Stimulated activated CD8-positive, alpha-beta memory T cell treated with anti-CD3 and anti-CD28 coated beads, Interleukin-7, amount 100 ng/mL, for 24 hours (primary cell): ENCODE measurements around the gene NCR1.
"Not testable (repeated sequence)": the region's sequence is repeated elsewhere in the genome, so short reads cannot be mapped to it uniquely, and the experiment has no call there.

ENCODE experiments used
- DNase-seq: peaks from one replicate; pipeline ENCODE4 v3.0.0-alpha.2; 2020; ENCODE audit warnings: low read depth

Gene NCR1, protein sequence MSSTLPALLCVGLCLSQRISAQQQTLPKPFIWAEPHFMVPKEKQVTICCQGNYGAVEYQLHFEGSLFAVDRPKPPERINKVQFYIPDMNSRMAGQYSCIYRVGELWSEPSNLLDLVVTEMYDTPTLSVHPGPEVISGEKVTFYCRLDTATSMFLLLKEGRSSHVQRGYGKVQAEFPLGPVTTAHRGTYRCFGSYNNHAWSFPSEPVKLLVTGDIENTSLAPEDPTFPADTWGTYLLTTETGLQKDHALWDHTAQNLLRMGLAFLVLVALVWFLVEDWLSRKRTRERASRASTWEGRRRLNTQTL

GRCh38 chr19:54905803-54906511 lies at the start of gene NCR1:
NCR1 (plus strand) TSS chr19:54906148; CDS start chr19:54906188, 40 bp downstream.
- DNase-seq: no peak

DNA sequence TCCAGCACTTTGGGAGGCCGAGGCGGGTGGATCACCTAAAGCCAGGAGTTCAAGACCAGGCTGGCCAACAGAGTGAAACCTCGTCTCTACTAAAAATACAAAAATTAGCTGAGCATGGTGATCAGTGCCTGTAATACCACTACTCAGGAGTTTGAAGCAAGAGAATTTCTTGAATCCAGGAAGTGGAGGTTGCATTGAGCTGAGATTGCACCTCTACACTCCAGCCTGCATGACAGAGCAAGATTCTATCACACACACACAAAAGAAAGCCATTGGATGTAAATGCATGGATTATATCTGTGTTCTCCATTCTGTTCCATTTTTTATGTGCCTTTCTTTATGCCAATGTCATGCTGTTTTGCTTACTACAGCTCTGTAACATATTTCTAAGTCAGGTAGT lies 47.5 kb upstream of the NCR1 start:
- DNase-seq: not testable (repeated sequence)

- DNase-seq: not testable (repeated sequence)
Measured at GRCh38 chr19:54859421-54859820, 46.5 kb upstream of the NCR1 start.

- not testable (repeated sequence) for DNase-seq
Measured at GRCh38 chr19:54863459-54863858, 42.5 kb upstream of the NCR1 start.

DNA sequence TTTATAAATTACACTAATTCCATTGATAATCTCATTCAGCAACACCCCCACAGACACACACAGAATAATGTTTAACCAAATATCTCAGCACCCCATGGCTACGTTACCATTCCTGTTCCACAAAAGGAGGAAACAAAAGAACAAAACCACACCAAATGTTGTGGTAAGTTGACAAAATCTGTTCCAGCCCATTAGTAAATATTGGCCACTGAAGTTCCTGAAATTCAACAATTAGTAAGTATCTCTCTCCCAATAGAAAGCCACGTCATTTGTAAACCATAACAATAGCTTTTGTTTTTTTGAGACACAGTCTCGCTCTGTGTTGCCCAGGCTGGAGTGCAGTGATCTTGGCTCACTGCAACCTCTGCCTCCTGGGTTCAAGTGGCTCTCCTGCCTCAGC lies 34.3 kb upstream of the NCR1 start:
- DNase-seq: no peak

DNA sequence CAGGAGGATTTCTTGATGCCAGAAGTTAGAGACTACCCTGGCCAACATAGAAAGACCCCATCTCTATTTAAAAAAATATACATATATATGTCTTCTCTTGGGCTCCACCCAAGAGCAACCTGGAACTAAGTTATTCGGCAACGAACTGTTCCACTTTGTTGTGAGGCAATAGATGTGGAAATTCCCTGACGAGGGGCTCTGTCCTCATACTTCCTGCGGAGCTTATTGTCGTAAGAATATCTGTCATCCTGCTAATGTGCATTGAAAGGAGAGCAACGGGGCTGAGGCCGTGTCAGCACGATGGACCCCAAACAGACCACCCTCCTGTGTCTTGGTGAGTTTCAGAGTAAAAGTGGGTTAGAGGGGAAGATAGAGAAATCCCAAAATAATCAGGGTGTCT lies 32.0 kb upstream of the NCR1 start, which contains the start of gene FCAR:
Gene FCAR (plus strand): TSS at position 246 of the 400 bp plus-strand sequence. CDS start 55 bp downstream, at position 301.
- DNase-seq: no peak

- DNase-seq: no peak
Measured at GRCh38 chr19:54875506-54875905, 30.4 kb upstream of the NCR1 start.

- no peak for DNase-seq
Measured at GRCh38 chr19:54877471-54877870, 28.5 kb upstream of the NCR1 start.

GRCh38 chr19:54881884-54882283 lies 24.1 kb upstream of the NCR1 start:
- no peak for DNase-seq

GRCh38 chr19:54882758-54883157 lies 23.2 kb upstream of the NCR1 start:
- DNase-seq: no peak

- no peak for DNase-seq
Measured at GRCh38 chr19:54883228-54883627, 22.7 kb upstream of the NCR1 start.

- DNase-seq: no peak
Measured at GRCh38 chr19:54888239-54888638, 17.7 kb upstream of the NCR1 start.

DNA sequence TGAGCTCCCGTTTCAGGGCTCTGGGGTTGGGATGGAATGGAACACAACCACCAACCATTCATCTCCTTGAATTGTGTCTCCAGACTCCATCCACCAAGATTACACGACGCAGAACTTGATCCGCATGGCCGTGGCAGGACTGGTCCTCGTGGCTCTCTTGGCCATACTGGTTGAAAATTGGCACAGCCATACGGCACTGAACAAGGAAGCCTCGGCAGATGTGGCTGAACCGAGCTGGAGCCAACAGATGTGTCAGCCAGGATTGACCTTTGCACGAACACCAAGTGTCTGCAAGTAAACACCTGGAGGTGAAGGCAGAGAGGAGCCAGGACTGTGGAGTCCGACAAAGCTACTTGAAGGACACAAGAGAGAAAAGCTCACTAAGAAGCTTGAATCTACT lies 16.4 kb upstream of the NCR1 start:
- no peak for DNase-seq

GRCh38 chr19:54893406-54893805 lies 12.5 kb upstream of the NCR1 start:
- no peak for DNase-seq

- DNase-seq: not testable (repeated sequence)
Measured at GRCh38 chr19:54894106-54894505, 11.8 kb upstream of the NCR1 start.

GRCh38 chr19:54896036-54896435 lies 9.9 kb upstream of the NCR1 start:
- DNase-seq: no peak

GRCh38 chr19:54898685-54899084 lies 7.3 kb upstream of the NCR1 start:
- DNase-seq: not testable (repeated sequence)

DNA sequence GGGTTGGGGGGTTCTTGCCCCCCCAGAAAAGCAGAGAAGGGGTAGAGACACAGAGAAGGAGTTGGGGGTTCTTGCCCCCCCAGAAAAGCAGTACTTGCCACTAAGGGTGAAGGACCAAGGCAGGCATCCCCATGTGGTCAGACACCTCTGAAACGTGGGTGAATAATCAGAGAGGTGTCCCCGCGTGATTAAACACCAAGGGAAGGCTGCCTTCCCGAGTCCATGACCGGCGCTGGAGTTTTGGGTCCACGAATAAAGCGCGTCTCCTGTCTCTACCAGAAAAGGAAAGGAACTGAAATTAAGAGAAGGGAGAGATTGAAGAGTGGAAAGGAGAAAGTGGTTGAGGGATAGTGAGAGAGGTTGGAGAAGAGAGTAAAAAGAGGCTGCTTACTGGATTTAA lies 6.3 kb upstream of the NCR1 start:
- not testable (repeated sequence) for DNase-seq

GRCh38 chr19:54901153-54901552 lies 4.8 kb upstream of the NCR1 start:
- DNase-seq: not testable (repeated sequence)

- no peak for DNase-seq
Measured at GRCh38 chr19:54902061-54902460, 3.9 kb upstream of the NCR1 start.

- DNase-seq: no peak
Measured at GRCh38 chr19:54903303-54903702, 2.6 kb upstream of the NCR1 start.

- not testable (repeated sequence) for DNase-seq
Measured at GRCh38 chr19:54904261-54904660, 1.7 kb upstream of the NCR1 start.

- no peak for DNase-seq
Measured at GRCh38 chr19:54905421-54905802, 536 bp upstream of the NCR1 start.

- DNase-seq: no peak
Measured at GRCh38 chr19:54906819-54907218, 871 bp downstream of the NCR1 start.
